Measurements from ENCODE around the gene SHANK1. TPM values are rescaled to one million over a fixed set of nuclear protein-coding genes. Genes with fewer than 3 reads are reported as not detected.

SHANK1 gene
- polyA plus RNA-seq, 3 donors, result not detected

DNA sequence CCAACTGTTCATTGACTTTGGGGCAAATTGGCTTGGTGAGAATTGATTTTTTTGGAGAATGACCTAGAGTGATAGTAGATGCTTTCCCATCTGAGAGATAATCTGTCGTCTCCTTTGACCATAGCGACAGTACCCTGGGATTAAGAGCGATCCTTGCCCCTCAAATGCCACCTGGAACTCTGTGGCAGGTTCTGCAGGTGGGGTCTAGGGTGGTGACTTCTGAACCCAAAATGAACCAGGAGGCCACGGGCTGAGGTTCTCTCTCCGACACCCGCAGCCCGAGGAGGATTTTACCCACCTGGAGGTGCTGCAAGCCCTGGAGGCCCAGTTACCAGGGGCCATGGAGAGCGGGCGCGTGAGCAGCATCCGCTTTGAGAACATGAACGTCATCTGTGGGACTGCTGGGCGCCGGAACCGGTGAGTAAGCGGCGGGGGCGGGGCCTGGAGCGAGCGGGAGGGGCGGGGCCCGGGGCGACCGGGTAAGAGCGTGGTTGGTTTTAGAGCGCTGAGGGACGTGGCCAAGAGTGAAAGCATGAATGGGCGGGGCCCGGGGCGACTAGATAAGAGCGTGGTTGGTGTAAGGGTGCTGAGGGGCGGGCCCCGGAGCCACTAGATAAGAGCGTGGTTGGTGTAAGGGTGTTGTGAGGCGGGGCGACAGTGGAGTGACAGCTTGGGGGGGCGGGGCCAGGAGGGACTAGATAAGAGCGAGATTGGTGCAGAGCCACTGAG lies 61.7 kb downstream of the SHANK1 start:
- Histone ChIP-seq H4K20me1 (ENCODE audit: insufficient read depth, low read length) (no peaks in the 10 kb centered on the region), H3K4me2 (replicated peaks; ENCODE audit: extremely low read depth, low read length, poor library complexity, severe bottlenecking) (peak overlapping the region; percentile 47), H2AFZ (ENCODE audit: insufficient read depth, low read depth, low read length, poor library complexity, severe bottlenecking) (peak overlapping the region; percentile 61), H3K9me3 (replicated peaks in 1 of 2; ENCODE audit: control insufficient read depth in 1 of 2, insufficient read depth in 1 of 2, low read length in 2 of 2) (peaks cover 28 to 34% of the 10 kb centered on the region in 2 donors), H3K4me1 (ENCODE audit: control insufficient read depth in 1 of 2, insufficient read depth in 2 of 2, low read length in 2 of 2) (peaks cover 14 to 18% of the 10 kb centered on the region in 2 donors), H3K9ac (ENCODE audit: insufficient read depth, low read length, poor library complexity, severe bottlenecking) (no peak overlapping the region), H3K79me2 (ENCODE audit: insufficient read depth, low read length) (no peaks in the 10 kb centered on the region), H3K27me3 (ENCODE audit: control insufficient read depth in 2 of 2, insufficient read depth in 2 of 2, low read length in 2 of 2) (peaks cover 11 to 26% of the 10 kb centered on the region in 2 donors), H3K27ac (ENCODE audit: low read depth in 1 of 2, low read length in 2 of 2) (no peak overlapping the region), H3K36me3 (replicated peaks in 1 of 2; ENCODE audit: control insufficient read depth in 1 of 2, insufficient read depth in 2 of 2, low read length in 2 of 2) (no peaks in the 10 kb centered on the region), H3K4me3 (replicated peaks in 1 of 3; ENCODE audit: low read depth in 2 of 3, low read length in 3 of 3) (peak overlapping the region in 1 of 3 experiments; percentile 54)
- DNase-seq, result peak; percentile 66 to 85 (median 75)
- H3K9me3 Mint-ChIP-seq, result peaks cover 21 to 57% (median 45%) of the 10 kb centered on the region in 7 donors
- TF ChIP-seq, protein P1, sequence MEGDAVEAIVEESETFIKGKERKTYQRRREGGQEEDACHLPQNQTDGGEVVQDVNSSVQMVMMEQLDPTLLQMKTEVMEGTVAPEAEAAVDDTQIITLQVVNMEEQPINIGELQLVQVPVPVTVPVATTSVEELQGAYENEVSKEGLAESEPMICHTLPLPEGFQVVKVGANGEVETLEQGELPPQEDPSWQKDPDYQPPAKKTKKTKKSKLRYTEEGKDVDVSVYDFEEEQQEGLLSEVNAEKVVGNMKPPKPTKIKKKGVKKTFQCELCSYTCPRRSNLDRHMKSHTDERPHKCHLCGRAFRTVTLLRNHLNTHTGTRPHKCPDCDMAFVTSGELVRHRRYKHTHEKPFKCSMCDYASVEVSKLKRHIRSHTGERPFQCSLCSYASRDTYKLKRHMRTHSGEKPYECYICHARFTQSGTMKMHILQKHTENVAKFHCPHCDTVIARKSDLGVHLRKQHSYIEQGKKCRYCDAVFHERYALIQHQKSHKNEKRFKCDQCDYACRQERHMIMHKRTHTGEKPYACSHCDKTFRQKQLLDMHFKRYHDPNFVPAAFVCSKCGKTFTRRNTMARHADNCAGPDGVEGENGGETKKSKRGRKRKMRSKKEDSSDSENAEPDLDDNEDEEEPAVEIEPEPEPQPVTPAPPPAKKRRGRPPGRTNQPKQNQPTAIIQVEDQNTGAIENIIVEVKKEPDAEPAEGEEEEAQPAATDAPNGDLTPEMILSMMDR (IDR thresholded peaks at IDR 0.05), result no peak
- peak overlapping the region; percentile 64 to 84 for H3K4me3 Mint-ChIP-seq
- intact Hi-C loops (cut with micrococcal nuclease), result no loop called here
- H3K4me1 Mint-ChIP-seq, result peaks cover 18% of the 10 kb centered on the region
- H3K27me3 Mint-ChIP-seq (ENCODE audit: low read depth in 3 of 3), result peaks cover 41 to 62% (median 60%) of the 10 kb centered on the region in 3 donors
- peaks cover 0 to 4% of the 10 kb centered on the region in 2 donors for H3K36me3 Mint-ChIP-seq
- WGBS (ENCODE audit: insufficient coverage), result 4% methylated on average over 36 of the region's 38 CpGs
- peak overlapping the region in 5 of 7 donors; percentile 15 to 92 (median 28) for H3K27ac Mint-ChIP-seq

DNA sequence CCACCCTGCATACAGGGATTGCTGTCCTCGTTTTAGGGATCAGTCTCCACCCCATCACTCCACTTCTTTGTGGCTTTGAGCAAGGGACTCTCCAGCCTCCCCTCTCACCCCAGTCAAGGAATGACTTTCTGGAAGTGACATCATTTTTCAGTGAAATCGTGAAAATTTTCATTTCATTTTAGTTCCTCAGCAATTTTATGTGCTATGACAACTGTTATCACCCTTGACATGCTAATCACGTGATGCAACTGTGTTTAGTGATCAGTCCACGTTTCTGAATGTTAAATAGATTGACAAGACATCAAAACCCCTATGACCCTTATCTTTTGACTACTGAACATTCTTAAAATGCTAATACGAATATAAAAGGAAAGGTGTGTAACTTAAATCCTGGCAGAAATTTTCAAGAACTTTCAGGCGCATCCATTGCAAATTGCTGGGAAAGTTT lies 62.4 kb downstream of the SHANK1 start:
- Histone ChIP-seq H4K20me1 (ENCODE audit: insufficient read depth, low read length) (no peaks in the 10 kb centered on the region), H3K36me3 (replicated peaks in 1 of 2; ENCODE audit: control insufficient read depth in 1 of 2, insufficient read depth in 2 of 2, low read length in 2 of 2) (no peaks in the 10 kb centered on the region), H3K27ac (ENCODE audit: low read depth in 1 of 2, low read length in 2 of 2) (no peak overlapping the region), H3K27me3 (ENCODE audit: control insufficient read depth in 2 of 2, insufficient read depth in 2 of 2, low read length in 2 of 2) (peaks cover 11 to 29% of the 10 kb centered on the region in 2 donors), H2AFZ (ENCODE audit: insufficient read depth, low read depth, low read length, poor library complexity, severe bottlenecking) (no peak overlapping the region), H3K9ac (ENCODE audit: insufficient read depth, low read length, poor library complexity, severe bottlenecking) (no peak overlapping the region), H3K79me2 (ENCODE audit: insufficient read depth, low read length) (no peaks in the 10 kb centered on the region), H3K9me3 (replicated peaks in 1 of 2; ENCODE audit: control insufficient read depth in 1 of 2, insufficient read depth in 1 of 2, low read length in 2 of 2) (peaks cover 28 to 34% of the 10 kb centered on the region in 2 donors), H3K4me1 (ENCODE audit: control insufficient read depth in 1 of 2, insufficient read depth in 2 of 2, low read length in 2 of 2) (peaks cover 14 to 18% of the 10 kb centered on the region in 2 donors), H3K4me2 (replicated peaks; ENCODE audit: extremely low read depth, low read length, poor library complexity, severe bottlenecking) (no peak overlapping the region), H3K4me3 (replicated peaks in 1 of 3; ENCODE audit: low read depth in 2 of 3, low read length in 3 of 3) (no peak overlapping the region)
- intact Hi-C loops (cut with micrococcal nuclease), result no loop called here
- Mint-ChIP-seq H3K4me1 (peaks cover 18% of the 10 kb centered on the region), H3K36me3 (peaks cover 0 to 4% of the 10 kb centered on the region in 2 donors), H3K27me3 (ENCODE audit: low read depth in 3 of 3) (peaks cover 40 to 59% (median 56%) of the 10 kb centered on the region in 3 donors), H3K4me3 (peak overlapping the region; percentile 17 to 84), H3K27ac (peak overlapping the region in 1 of 7 donors; percentile 66), H3K9me3 (peaks cover 21 to 54% (median 45%) of the 10 kb centered on the region in 7 donors)
- peak in 1 of 3 donors; percentile 13 for DNase-seq
- 92% methylated on average over 2 of the region's 6 CpGs for WGBS (ENCODE audit: insufficient coverage)
- TF ChIP-seq, protein P1 (IDR thresholded peaks at IDR 0.05), result no peak
